WTC11 (cell line): ENCODE data around the gene PSMB11. TPM values are rescaled to one million over a fixed set of nuclear protein-coding genes. Genes with fewer than 3 reads are reported as not detected.
A peak's percentile ranks its signal among the peaks of the same experiment; 100 is the strongest.

ENCODE experiments used
- ATAC-seq: fragments of 200-7000 bp; cut with Tn5 transposase; 2 replicates; pipeline ENCODE4 v1.10.0; 2021; ENCODE audit warnings: mild to moderate bottlenecking, moderate library complexity
- CTCF ChIA-PET: fragments of 300-600 bp; sonication (Branson Sonifier 250); formaldehyde crosslinking; loops from one replicate; lab custom pipeline; 2021; ENCODE audit warnings: antibody characterized with exemption; lab: Charles Lee
- POLR2A ChIA-PET: fragments of 350-600 bp; sonication (Branson Sonifier 250); formaldehyde crosslinking; loops from one replicate; lab custom pipeline; 2021; ENCODE audit warnings: antibody characterized with exemption; lab: Charles Lee
- DNase-seq: peaks from one replicate; pipeline ENCODE4 v3.0.0; 2021; ENCODE audit warnings: low spot score
- H3K27ac Mint-ChIP-seq: 2 replicates; pipeline ENCODE4 v1.8.0; 2021; ENCODE audit warnings: mixed read lengths
- H3K27me3 Mint-ChIP-seq: 2 replicates; pipeline ENCODE4 v1.8.0; 2021; ENCODE audit warnings: low read depth, mild to moderate bottlenecking, moderate library complexity, mixed read lengths
- H3K36me3 Mint-ChIP-seq: 2 replicates; pipeline ENCODE4 v1.8.0; 2021; ENCODE audit warnings: mixed read lengths
- H3K4me1 Mint-ChIP-seq: 2 replicates; pipeline ENCODE4 v1.8.0; 2022; ENCODE audit warnings: mixed read lengths
- H3K4me3 Mint-ChIP-seq: 2 replicates; pipeline ENCODE4 v1.8.0; 2021; ENCODE audit warnings: mild to moderate bottlenecking, moderate library complexity, mixed read lengths
- H3K9me3 Mint-ChIP-seq: 2 replicates; pipeline ENCODE4 v1.8.0; 2021; ENCODE audit warnings: mixed read lengths
- AR ChIP-seq: fragments of 250-450 bp; sonication (Bioruptor Pico); IDR thresholded peaks from 2 replicates; pipeline ENCODE4 v1.9.0; 2021; ENCODE audit warnings: mild to moderate bottlenecking
- CREM ChIP-seq: sonication (generic); formaldehyde crosslinking; IDR thresholded peaks from 2 replicates; pipeline ENCODE4 v1.8.1; 2022; ENCODE audit warnings: mild to moderate bottlenecking, missing genetic modification reagents, moderate library complexity
- CTCF ChIP-seq: fragments of 200-600 bp; IDR thresholded peaks from 2 replicates; pipeline ENCODE4 v1.8.0; 2022; ENCODE audit warnings: antibody characterized with exemption
- E2F1 ChIP-seq: sonication (generic); formaldehyde crosslinking; IDR thresholded peaks from 2 replicates; pipeline ENCODE4 v1.8.0; 2022; ENCODE audit warnings: mild to moderate bottlenecking, missing genetic modification reagents
- E2F4 ChIP-seq: sonication (generic); formaldehyde crosslinking; IDR thresholded peaks from 2 replicates; pipeline ENCODE4 v1.8.1; 2022; ENCODE audit warnings: low read depth, mild to moderate bottlenecking, moderate library complexity, missing genetic modification reagents, borderline replicate concordance
- ELF4 ChIP-seq: sonication (generic); formaldehyde crosslinking; IDR thresholded peaks from 2 replicates; pipeline ENCODE4 v1.8.1; 2022; ENCODE audit warnings: low read depth, mild to moderate bottlenecking, moderate library complexity, missing genetic modification reagents
- HMGA2 ChIP-seq: fragments of 250-450 bp; sonication (Bioruptor Pico); IDR thresholded peaks from 2 replicates; pipeline ENCODE4 v1.4.0; 2021; ENCODE audit warnings: mild to moderate bottlenecking, moderate library complexity
- IRF1 ChIP-seq: sonication (generic); formaldehyde crosslinking; IDR thresholded peaks from 2 replicates; pipeline ENCODE4 v1.8.0; 2023; ENCODE audit warnings: missing genetic modification reagents
- JAZF1 ChIP-seq: fragments of 250-450 bp; sonication (Bioruptor Pico); IDR thresholded peaks from 2 replicates; pipeline ENCODE4 v1.9.0; 2021; ENCODE audit warnings: moderate library complexity, mild to moderate bottlenecking, inconsistent platforms
- KAT7 ChIP-seq: sonication (generic); formaldehyde crosslinking; IDR thresholded peaks from 2 replicates; pipeline ENCODE4 v1.8.1; 2023; ENCODE audit warnings: missing genetic modification reagents, mild to moderate bottlenecking, borderline replicate concordance
- NR2C2 ChIP-seq: sonication (generic); formaldehyde crosslinking; IDR thresholded peaks from 2 replicates; pipeline ENCODE4 v1.8.0; 2022; ENCODE audit warnings: mild to moderate bottlenecking, missing genetic modification reagents
- PRRX2 ChIP-seq: fragments of 250-450 bp; sonication (Bioruptor Pico); IDR thresholded peaks from 2 replicates; pipeline ENCODE4 v1.8.0; 2021; ENCODE audit warnings: mild to moderate bottlenecking
- SP1 ChIP-seq: sonication (generic); formaldehyde crosslinking; conservative IDR thresholded peaks from 2 replicates; pipeline ENCODE4 v1.8.1; 2022; ENCODE audit warnings: missing genetic modification reagents
- ZNF138 ChIP-seq: sonication (generic); formaldehyde crosslinking; conservative IDR thresholded peaks from 2 replicates; pipeline ENCODE4 v1.8.1; 2022; ENCODE audit warnings: mild to moderate bottlenecking, moderate library complexity, missing genetic modification reagents
- ZNF232 ChIP-seq: sonication (generic); formaldehyde crosslinking; IDR thresholded peaks from 2 replicates; pipeline ENCODE4 v1.8.0; 2022; ENCODE audit warnings: mild to moderate bottlenecking, missing genetic modification reagents
- ZNF263 ChIP-seq: sonication (generic); formaldehyde crosslinking; IDR thresholded peaks from 2 replicates; pipeline ENCODE4 v1.8.1; 2022; ENCODE audit warnings: low read depth, mild to moderate bottlenecking, moderate library complexity, missing genetic modification reagents
- ZNF317 ChIP-seq: sonication (generic); formaldehyde crosslinking; IDR thresholded peaks from 2 replicates; pipeline ENCODE4 v1.8.1; 2023; ENCODE audit warnings: low read depth, mild to moderate bottlenecking, moderate library complexity, missing genetic modification reagents, borderline replicate concordance
- total RNA-seq: library from RNA; stranded (reverse); gene quantifications from 3 replicates; pipeline ENCODE4 v1.2.3, GENCODE V29; 2021
- TF ChIP-seq, protein P1 (sequence below): sonication (generic); formaldehyde crosslinking; IDR thresholded peaks from 2 replicates; pipeline ENCODE4 v1.8.1; 2022; ENCODE audit warnings: missing genetic modification reagents, borderline replicate concordance
- TF ChIP-seq, protein P2 (sequence below): sonication (generic); formaldehyde crosslinking; IDR thresholded peaks from 2 replicates; pipeline ENCODE4 v1.8.1; 2023; ENCODE audit warnings: mild to moderate bottlenecking, missing genetic modification reagents, moderate library complexity

PSMB11 gene
- total RNA-seq, 1 experiment from 2014 or later: not detected

- DNase-seq (no peak), ATAC-seq (no peak)
- POLR2A ChIA-PET: interaction anchor here (0.8 kb wide), 1 partner anchor 26 kb away, joined by 4 read pairs; no protein-coding TSS in a partner anchor
- no peaks in the 10 kb centered on the region for H3K9me3 Mint-ChIP-seq
- no peaks in the 10 kb centered on the region for H3K27me3 Mint-ChIP-seq
- no peak overlapping the region for H3K27ac Mint-ChIP-seq
- TF ChIP-seq ZNF263 (CRISPR knock-in tag) (no peak), ELF4 (CRISPR knock-in tag) (no peak), IRF1 (CRISPR knock-in tag) (no peak)
- TF ChIP-seq, protein P1, sequence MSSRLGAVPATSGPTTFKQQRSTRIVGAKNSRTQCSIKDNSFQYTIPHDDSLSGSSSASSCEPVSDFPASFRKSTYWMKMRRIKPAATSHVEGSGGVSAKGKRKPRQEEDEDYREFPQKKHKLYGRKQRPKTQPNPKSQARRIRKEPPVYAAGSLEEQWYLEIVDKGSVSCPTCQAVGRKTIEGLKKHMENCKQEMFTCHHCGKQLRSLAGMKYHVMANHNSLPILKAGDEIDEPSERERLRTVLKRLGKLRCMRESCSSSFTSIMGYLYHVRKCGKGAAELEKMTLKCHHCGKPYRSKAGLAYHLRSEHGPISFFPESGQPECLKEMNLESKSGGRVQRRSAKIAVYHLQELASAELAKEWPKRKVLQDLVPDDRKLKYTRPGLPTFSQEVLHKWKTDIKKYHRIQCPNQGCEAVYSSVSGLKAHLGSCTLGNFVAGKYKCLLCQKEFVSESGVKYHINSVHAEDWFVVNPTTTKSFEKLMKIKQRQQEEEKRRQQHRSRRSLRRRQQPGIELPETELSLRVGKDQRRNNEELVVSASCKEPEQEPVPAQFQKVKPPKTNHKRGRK (CRISPR knock-in tag): no peak
- TF ChIP-seq, protein P2, sequence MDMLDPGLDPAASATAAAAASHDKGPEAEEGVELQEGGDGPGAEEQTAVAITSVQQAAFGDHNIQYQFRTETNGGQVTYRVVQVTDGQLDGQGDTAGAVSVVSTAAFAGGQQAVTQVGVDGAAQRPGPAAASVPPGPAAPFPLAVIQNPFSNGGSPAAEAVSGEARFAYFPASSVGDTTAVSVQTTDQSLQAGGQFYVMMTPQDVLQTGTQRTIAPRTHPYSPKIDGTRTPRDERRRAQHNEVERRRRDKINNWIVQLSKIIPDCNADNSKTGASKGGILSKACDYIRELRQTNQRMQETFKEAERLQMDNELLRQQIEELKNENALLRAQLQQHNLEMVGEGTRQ (CRISPR knock-in tag): no peak
- CTCF ChIA-PET: interaction anchor here (0.6 to 1.4 kb wide), 2 partner anchors 15 to 23 kb away, joined by 3 read pairs; no protein-coding TSS in a partner anchor
- peaks cover 76% of the 10 kb centered on the region for H3K36me3 Mint-ChIP-seq
- H3K4me3 Mint-ChIP-seq: no peak overlapping the region
- peaks cover 22% of the 10 kb centered on the region for H3K4me1 Mint-ChIP-seq
Observed at GRCh38 chr14:23074906-23075305, 32.9 kb downstream of the PSMB11 start.

DNA sequence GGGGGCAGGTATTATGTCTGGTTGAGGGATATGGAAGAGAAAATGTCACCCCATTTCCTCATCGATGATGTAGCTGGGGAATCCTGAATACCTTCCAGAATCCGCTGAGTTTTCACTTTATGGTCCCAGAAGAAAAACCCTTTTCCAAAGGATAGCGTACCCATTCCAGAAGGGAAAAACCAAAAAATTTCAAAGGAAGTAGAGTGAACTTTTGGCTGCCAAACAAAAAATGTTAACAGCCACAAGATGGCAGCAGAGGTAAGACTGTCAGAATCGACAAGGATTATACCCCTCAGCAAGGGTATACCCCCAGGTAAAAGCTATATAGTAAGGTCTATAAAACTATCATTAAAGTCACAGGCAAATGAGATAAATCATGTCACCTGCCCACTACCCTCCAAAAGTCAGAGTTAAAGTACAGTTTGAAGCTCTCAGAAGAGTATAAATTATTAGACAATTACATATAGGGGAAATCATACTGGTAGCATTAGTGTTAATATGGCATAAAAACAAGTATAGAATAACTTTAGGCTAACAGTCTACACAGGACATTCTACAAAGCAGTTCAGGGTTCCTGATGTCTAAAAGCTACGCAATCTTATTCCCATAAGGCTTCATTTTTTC lies 34.9 kb downstream of the PSMB11 start:
- Mint-ChIP-seq H3K27me3 (no peaks in the 10 kb centered on the region), H3K4me1 (peaks cover 12% of the 10 kb centered on the region), H3K27ac (no peak overlapping the region), H3K36me3 (peaks cover 88% of the 10 kb centered on the region), H3K9me3 (no peaks in the 10 kb centered on the region), H3K4me3 (no peak overlapping the region)
- no peak for DNase-seq
- POLR2A ChIA-PET: interaction anchor here (2.1 kb wide), 1 partner anchor 18 kb away, joined by 7 read pairs; the partner anchor contains the start of genes ACIN1 and C14orf119
- peak; percentile 59 for ATAC-seq
- CTCF ChIA-PET: interaction anchor here (0.5 to 2.9 kb wide), 27 partner anchors 8 to 283 kb away, joined by 3 to 52 read pairs (median 4); partner anchors contain the start of genes ACIN1, C14orf119, HOMEZ and PABPN1
- TF ChIP-seq CTCF (peak; percentile 45), ZNF232 (CRISPR knock-in tag) (no peak), HMGA2 (no peak), E2F1 (CRISPR knock-in tag) (no peak)

DNA sequence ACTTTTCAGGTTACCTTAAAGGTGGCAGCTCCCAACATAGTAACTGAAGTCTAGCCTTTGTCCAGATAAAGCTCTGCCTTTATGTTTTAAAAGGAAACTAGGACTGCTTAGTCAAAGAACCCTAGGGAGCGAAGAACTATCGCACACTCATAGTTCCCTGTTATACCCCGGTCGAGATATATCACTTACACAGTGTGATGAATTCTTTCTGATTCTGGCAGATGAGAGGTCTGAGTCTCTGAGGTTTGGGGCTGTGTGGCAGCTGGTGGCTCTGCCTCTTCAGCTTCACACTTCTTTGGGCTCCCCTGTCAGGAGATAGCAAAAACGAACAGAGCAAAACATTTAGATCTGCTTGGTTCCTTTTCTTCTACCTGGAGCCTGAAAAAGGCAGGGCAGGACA lies 36.0 kb downstream of the PSMB11 start:
- Mint-ChIP-seq H3K27ac (no peak overlapping the region), H3K4me3 (no peak overlapping the region)
- no peak for ATAC-seq
- TF ChIP-seq JAZF1 (CRISPR knock-in tag) (no peak), ZNF317 (no peak), SP1 (CRISPR knock-in tag) (no peak), CREM (CRISPR knock-in tag) (no peak), E2F4 (CRISPR knock-in tag) (no peak), NR2C2 (CRISPR knock-in tag) (no peak), ZNF138 (CRISPR knock-in tag) (no peak), KAT7 (CRISPR knock-in tag) (no peak), AR (CRISPR knock-in tag) (no peak), PRRX2 (CRISPR knock-in tag) (no peak), ELF4 (CRISPR knock-in tag) (no peak)

More for the DNA sequence above, 36.0 kb downstream of the PSMB11 start:
- CTCF ChIA-PET: interaction anchor here (0.6 to 2.9 kb wide), 14 partner anchors 9 to 243 kb away, joined by 3 to 52 read pairs (median 5); partner anchors contain the start of genes ACIN1, C14orf119, PABPN1 and PSMB11
- H3K4me1 Mint-ChIP-seq: peaks cover 2% of the 10 kb centered on the region; the same call in 1 of the 2 replicates
- H3K36me3 Mint-ChIP-seq: peaks cover 81% of the 10 kb centered on the region
- no peaks in the 10 kb centered on the region for H3K27me3 Mint-ChIP-seq
- no peak for DNase-seq
- POLR2A ChIA-PET: interaction anchor here (2.1 kb wide), 1 partner anchor 17 kb away, joined by 7 read pairs; the partner anchor contains the start of genes ACIN1 and C14orf119
- no peaks in the 10 kb centered on the region for H3K9me3 Mint-ChIP-seq
